NCI-H748 (cell line): ENCODE measurements around the gene TEF.

Experiments
- DNase-seq: peaks from one replicate; lab custom pipeline; 2025; ENCODE audit not compliant: unreplicated experiment; lab: John Stamatoyannopoulos, UW

The TEF gene

DNA sequence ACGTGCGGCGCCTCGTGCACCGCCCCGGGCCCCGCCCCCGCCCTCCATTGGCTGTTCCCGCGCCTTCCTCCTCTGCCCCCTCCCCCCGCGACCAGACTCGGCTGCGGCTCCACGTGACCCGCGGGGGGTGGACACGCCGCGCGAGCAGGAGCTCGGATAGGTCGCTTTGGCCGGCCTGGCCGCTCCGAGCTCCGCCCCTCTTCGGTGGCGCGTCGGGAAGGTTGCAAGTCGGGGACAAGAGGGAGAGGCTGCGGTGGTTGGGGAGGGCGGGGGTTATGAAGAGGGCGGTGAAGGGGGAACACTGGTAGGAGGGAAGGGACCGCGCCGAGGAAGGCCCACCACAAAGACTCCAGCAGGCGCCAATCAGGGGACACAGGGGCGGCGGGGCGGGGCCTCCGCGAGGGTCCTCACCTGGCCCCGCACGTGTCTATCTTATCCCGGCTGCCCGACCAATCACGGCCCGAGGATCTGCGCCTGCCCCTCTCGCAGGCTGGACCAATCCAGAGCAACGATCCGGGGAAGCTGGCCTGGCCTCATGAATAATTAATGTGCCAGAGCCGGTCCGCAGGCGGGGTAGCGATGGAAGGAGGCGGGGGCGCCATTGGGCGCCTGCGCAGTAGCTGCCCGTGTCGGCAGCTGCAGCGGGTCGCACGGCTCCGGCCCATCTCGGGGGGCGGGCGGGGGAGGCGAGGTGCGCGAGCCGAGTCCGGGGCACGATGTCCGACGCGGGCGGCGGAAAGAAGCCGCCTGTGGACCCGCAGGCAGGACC, at the start of gene TEF:
Gene TEF, plus strand, starts transcription at position 614 of the 769 bp plus-strand sequence. Its CDS starts 103 bp downstream, at position 717.
- peak; percentile 100 for DNase-seq

DNA sequence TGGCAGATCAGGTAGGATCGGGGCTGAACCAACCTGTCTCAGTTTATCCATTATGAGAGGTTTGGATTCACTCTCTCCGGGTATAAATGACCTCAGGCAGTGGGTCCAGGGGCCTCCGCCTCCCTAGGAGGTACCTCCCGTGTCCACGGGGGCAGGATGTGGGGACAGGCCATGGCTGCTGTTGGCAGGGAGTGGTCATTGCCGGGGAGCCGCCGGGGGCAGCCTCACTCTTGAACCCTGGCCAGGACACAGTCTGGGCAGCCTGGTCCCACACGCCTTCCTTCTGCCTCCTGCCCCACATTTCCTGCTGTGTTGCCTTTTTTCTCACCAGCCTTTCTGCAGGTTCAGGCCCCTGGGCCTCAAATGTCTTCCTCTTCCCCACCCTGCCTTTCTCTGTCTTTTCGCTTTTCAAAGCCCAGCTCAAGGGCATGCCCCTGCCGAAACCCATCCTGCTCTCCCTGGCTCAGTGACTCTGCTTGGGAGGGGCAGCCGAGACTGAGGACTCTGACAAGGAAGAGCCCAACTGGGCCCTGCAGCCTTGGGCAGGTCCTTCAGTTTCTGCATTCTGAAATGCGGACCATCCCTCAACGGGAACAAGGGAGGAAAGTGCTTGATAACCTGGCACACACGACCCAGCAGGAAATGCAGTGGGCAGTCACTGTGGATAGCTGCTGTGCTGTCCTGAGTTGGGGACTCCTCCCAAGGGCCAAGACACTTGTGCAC, 49.4 kb upstream of the TEF start:
- no peak for DNase-seq

- no peak for DNase-seq
These were observed 47.9 kb upstream of the TEF start for GRCh38 chr22:41333806-41334205.

DNA sequence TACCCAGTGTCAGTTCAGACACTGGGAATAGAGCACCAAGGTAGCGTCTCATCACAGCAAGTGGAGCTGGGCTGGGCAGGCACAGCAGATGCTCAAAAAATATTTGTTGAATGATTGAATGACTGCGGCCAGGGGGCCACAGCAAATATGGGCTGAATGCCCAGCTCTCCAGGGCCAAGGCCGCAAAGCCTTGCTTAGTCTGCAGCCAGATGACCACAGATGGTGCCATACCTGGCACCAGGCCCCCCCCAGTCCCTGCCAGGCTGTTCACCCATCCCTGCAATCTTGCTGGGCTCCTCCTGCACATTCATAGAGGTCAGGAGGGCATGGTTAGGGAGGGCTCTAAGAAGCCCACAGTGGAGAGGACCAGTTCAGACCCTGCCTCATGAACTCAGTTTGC, 47.5 kb upstream of the TEF start:
- no peak for DNase-seq

GRCh38 chr22:41334951-41335635, 46.6 kb upstream of the TEF start:
- DNase-seq = no peak

DNA sequence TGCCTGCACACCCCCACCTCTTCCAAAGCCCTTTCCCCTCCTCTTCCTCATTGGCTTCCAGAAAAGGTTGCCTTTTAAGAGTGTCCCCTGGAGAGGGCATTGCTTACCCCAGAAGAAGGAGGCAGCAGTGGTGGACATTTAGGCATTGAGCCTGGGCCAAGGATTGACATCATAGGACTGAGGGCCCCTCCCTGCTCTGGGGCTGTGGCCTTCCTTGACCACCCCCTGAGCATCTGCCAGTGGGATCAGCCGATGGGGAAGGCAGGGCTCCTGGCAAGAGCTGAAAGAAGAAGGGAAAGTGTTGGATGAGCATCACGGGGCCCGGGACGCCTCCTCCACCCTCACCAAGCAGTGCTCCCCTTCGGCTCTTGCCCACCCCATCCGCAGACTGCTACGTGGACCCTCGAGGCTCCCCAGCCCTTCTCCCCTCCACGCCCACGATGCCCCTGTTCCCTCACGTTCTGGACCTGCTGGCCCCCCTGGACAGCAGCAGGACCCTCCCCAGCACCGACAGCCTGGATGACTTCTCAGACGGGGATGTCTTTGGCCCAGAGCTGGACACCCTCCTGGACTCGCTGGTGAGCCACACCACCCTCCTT, 43.0 kb upstream of the TEF start:
- DNase-seq = no peak

GRCh38 chr22:41339823-41340222, 41.9 kb upstream of the TEF start:
- no peak for DNase-seq

DNA sequence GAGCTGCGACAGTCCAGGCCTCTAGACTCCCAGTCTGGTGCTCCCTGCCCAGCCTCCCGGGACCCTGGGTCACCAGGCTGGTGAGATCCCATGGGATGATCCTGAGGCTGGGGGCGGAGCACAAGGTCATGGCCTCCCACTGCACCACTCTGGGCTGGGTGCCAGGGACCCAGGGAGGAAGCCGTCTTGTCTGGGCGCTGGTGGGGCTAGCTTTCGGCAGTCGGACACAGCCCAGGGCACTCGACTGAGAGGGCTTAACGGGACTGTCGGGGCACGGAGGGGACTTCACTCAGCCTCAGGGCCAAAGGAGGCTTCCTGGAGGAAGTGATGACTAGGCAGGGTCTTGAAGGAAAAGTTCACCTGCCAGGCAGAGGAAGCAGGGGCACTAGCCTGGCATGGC, 41.4 kb upstream of the TEF start:
- DNase-seq = no peak

GRCh38 chr22:41341012-41341411, 40.7 kb upstream of the TEF start:
- no peak for DNase-seq

DNA sequence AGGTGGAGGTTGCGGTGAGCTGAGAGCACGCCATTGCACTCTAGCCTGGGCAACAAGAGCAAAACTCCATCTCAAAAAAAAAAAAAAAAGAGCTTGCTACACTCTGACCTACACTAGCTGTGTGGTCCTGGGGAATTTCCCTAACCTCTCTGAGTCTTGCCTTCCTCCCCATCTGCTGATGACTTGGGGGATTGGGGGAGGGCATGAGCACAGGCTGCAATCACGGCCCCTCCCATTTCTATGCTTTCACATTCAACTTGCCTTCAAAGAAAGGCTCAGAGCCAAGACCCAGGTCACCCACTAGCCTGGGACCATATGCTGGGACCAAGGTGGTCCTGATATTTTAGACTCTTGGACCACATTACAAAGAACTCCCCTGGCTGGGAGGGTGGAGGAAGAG, 39.8 kb upstream of the TEF start:
- no peak for DNase-seq

GRCh38 chr22:41343300-41343699, 38.4 kb upstream of the TEF start:
- DNase-seq = no peak

GRCh38 chr22:41343717-41344116, 38.0 kb upstream of the TEF start:
- no peak for DNase-seq

- no peak for DNase-seq
These were observed 37.5 kb upstream of the TEF start for GRCh38 chr22:41344189-41344788.

DNA sequence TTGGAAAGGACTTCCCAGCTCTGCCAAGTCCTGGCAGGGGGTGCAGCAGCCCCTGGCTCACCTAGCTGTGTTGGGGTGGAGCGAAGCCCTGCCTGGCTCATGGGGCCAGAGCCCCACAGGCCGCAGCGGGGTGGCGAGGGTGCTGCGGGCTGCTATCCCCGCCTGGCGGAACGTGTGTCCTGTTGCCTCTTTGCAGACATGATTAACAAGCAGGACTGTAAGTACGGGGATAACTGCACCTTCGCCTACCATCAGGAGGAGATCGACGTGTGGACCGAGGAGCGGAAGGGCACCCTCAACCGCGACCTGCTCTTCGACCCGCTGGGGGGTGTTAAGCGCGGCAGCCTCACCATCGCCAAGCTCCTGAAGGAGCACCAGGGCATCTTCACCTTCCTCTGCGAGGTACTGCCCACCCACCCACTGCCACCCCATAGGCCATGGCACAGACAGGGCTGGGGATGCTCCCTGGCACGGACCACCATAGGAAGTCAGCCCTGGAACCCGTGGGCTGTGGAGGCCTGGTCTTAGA, 35.9 kb upstream of the TEF start:
- DNase-seq = no peak

DNA sequence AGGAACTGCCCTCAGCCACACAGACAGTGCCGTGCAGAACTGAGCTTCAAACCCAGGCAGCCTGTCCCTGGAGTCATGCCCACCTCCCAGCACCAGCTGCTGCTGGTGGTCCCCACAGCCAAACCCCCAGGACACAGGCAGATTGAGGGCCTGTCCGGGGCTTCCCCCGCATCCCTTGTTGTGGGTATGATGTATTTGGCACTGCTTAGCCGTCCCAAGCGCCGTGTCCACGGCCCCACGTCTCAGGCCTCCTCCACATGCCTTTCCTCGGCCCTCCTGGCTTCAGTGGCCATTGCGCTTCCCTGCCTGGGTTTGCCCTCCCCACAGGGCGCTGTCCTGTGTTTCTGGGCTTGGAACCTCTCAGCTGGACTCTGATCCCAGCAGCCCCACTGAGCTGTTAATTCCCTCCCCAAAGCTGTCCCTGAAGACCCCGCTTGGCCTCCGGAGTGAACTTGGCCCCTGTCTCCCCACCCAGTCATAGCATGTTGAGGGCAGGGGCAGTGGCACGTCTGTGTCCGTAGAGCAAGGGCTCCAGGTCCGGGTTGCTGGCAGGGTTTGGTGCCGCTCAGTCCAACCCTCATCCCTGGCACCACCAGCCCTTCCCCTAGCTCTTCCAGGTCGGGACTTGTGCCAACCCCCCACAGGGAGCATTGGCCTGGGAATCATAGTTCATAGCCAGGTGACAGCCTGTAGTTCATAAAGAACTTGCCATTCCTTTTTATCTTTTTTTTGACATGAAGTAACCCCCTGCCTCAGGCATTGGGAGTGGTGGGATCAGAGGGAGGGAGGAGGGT, 34.5 kb upstream of the TEF start:
- no peak for DNase-seq

DNA sequence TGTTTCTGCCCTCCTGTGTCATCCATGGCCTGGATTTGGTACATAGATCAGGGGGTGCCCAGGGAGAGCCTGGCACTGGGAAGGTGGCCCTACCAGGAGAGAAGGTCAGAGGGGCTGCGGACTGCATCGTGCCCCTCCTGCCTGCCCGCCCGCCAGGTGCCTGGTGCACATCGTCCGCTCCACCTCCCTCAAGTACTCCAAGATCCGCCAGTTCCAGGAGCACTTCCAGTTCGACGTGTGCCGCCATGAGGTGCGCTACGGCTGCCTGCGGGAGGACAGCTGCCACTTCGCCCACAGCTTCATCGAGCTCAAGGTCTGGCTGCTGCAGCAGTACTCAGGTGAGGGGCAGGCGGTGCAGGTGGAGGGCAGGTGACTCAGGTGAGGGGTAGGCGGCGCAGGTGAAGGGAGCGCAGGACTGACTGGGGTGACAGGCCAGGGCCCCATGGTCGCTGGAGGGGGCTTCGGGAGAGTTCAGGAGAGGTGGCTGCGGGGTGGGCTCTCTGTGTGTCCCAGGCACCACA, 32.7 kb upstream of the TEF start:
- DNase-seq = no peak

GRCh38 chr22:41350087-41350486, 31.7 kb upstream of the TEF start:
- no peak for DNase-seq

GRCh38 chr22:41351011-41351410, 30.7 kb upstream of the TEF start:
- DNase-seq = no peak

- DNase-seq = no peak
These were observed 29.7 kb upstream of the TEF start for GRCh38 chr22:41352058-41352457.
